ENCODE data around the gene RAD23A. TPM values are rescaled to one million over a fixed set of nuclear protein-coding genes. Genes with fewer than 3 reads are reported as not detected.

Gene RAD23A
- total RNA-seq, 1 donor from 2014 or later, result 42.6 TPM

DNA sequence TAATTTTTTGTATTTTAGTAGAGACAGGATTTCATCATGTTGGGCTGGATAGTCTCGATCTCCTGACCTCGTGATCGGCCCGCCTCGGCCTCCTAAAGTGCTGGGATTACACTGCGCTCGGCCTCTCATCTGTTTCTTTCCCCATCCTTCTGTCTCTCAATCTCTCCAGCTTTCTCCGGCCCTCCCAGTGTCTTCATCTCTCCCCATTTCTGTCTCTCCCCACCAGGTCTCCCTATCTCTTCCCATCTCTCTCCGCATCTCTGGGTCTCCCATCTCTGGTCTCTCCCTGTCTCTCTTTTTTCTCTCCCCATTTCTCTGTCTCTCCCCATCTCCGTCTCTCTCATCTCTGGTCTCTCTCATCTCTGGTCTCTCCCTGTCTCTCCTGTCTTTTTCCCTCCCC, 37.4 kb downstream of the RAD23A start:
- ATAC-seq, result no peak

DNA sequence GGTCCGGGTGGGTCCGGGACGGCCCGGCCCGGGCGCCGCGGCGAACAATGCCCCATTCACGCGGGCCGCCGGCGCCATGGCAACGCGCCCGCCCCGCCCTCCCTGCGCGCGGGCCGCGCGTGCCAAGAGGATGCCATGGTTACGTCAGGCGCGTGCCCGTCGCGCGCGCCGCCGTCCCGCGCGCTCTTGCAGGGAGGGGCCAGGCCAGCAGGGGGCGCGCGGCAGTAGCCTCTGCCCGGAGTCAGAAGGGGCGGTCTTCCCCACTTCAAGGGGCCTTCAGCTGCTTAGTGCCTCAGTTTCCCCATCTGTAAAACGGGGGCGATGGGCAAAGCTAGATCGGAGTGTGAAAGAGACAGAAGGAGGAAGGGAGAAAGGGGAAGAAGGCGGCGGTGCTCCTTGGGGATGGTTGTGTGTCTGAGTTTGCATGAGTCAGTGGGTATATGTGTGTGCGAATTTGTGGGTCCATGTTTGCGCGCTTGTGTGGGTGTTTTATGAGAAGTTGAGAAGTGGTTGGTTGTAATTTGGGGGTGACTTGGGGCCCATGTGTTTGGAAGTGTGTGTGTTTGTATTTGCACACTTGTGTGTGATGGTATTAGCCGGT, 38.0 kb downstream of the RAD23A start:
- ATAC-seq, result peak; percentile 97
- DNase-seq (ENCODE audit: low spot score), result peak; percentile 82

More for the DNA sequence above, 37.4 kb downstream of the RAD23A start:
- DNase-seq (ENCODE audit: low spot score), result no peak

DNA sequence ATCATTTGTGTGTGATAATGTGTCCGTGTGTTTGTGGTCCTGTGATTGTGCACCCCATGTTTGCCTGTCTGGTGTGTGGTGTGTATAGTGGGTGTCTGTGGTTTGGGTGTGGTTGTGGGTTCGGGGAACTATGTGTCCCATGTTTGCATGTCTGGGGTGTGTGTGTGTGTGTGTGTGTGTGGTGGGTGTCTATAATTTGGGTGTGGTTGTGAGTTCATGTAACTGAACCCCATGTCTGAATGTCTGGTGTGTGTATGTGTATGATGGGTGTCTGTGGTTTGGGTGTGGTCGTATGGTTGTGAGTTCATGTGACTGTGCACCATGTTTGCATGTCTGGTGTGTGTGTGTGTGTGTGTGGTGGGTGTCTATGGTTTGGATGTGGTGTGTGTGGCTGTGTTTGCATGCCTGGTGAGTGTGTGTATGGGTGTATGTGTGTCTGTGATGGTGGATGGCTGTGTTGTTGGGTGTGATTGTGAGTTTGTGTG, 38.5 kb downstream of the RAD23A start:
- ATAC-seq (no peak), DNase-seq (ENCODE audit: low spot score) (no peak)

DNA sequence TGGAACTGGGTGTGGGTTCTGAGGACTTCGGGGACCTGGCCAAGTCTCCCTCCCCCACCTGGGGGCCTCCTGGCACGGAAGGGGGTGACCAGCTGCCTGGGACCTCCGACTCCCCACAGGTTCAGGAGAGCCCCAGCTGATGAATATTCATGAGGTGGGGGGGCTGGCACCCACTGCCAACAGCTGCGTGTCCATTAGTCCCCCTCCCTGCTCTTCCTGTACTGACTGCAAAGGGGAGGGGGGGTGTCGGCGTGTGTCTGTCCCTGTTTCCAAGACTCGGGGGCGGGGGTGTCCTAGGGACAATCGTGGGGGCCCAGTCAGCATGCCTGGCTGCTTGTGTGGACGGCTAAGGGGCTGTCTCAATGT, 39.0 kb downstream of the RAD23A start:
- no peak for DNase-seq (ENCODE audit: low spot score)
- ATAC-seq, result no peak

DNA sequence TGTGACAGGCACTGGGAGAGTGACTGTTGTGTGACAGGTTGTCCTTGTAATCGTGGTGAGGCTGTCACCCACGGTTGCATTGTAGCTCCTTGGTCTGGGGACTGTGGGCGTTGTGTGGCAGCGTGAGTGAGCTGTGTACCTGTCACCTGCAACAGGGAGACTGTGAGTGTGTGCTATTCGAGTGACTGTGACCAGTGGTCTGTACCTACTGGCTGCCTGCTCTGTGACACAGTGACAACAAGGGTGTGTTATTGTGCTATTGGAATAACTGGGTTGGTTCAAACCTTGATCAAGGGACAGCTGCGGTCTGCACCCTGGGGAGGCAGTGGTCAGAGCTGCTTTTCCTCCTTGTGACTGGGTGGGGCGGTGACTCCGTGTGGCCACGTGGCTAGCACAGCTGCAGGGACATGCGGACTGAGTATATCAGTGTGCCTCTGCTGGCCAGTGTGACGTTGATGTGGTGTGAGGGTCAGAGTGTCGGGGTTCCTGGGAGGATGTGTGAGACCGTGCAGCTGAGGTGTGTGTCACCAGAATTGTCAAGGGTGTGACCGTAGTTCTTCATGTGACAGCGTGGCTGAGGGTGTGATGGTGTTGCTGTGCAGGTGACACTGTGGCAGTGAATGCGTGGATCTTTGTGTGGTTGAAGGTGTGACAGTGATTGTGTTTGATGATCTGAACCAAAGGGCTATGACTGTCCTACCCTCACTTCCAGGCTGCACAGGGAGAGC, 39.6 kb downstream of the RAD23A start:
- DNase-seq (ENCODE audit: low spot score) (no peak), ATAC-seq (peak; percentile 49)

DNA sequence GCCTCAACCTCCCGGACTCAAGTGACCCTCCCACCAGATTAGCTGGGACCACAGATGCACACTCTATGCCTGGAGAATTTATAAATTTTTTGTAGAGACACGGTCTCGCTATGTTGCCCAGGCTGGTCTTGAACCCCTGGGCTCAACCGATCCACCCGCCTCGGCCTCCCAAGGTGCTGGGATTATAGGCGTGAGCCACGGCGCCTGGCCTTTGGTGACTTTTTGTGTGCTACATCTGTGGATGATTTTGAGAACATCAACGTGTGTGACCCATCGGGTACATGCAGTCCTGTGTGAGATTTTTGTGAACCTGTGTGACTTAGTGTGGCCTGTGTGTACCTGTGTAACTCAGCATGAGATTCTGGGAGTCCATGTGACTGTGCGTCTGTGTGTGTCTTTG, 41.1 kb downstream of the RAD23A start:
- DNase-seq (ENCODE audit: low spot score), result no peak
- no peak for ATAC-seq

DNA sequence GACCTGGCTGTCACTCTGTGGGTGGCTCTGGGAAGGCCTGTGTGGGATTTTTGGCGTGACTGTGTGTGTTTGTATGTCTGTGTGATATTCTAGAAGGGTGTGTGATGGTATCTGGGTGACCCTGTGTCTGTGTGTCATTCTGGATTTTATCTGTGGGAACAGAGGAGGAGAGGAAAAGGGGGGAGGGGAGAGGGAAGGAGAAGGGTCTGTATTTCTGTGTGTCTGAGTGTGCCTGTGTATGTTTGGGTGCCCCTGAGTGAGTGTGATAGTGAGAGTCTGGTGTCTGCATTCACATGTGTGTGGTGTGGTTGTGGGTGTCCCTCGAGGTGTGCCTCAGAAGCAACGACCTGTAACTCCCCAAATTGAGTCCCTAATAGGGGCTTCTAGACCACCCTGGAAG, 41.5 kb downstream of the RAD23A start:
- DNase-seq (ENCODE audit: low spot score) (no peak), ATAC-seq (no peak)

DNA sequence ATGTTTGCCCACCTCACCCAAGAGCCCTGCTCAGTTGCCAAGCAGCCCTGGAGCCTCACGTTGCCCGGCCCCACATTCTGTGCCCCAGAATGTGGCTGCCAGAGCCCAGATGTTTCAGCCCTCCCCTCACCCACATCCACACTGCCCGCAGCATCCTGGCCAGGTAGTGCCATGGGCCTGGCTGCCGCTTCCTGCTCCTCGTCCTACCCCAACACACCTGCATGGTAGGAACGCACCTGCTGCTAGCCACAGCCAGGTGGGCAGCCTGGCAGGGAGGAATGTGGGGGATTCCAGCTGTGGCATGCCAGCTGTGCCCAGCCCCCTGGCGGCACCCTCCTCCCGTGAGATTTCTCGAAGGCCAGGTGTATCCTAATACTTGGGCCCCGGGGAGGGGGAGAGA, 42.1 kb downstream of the RAD23A start:
- DNase-seq (ENCODE audit: low spot score), result no peak
- no peak for ATAC-seq

DNA sequence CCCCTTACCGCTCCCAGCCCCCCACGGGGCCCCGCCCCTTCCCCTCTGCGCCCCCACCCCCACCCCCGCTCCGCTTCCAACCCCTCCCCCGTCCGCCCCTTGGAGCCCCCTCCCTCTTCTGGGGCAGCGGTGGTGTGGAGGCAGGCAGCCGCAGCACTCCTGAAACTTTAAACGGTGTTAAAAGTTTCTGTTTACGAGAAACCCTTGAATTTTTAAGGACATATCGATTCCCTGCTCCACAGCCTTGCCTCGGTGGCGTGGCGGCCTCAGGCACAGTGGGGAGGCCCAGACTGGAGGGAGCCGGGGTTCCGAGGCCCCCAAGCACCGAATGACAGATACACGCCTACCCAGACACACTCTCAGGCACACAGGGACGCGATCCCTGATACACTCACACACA, 44.8 kb downstream of the RAD23A start:
- no peak for ATAC-seq
- DNase-seq (ENCODE audit: low spot score), result no peak

DNA sequence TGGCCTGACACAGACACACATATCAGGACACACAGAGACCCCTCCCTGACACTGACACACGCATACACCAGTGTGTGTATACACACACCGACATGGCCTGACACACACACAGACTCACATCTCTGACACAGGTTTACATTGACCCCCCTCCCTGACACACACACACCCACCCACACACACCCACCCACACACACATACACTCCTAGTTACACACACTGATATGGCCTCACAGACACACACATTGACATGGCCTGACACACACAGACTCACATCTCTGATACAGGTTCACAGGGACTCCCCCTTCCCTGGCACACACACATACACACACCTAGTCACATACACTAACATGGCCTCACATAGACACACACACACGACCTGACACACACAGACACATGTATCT, 45.2 kb downstream of the RAD23A start:
- no peak for DNase-seq (ENCODE audit: low spot score)
- ATAC-seq, result no peak

DNA sequence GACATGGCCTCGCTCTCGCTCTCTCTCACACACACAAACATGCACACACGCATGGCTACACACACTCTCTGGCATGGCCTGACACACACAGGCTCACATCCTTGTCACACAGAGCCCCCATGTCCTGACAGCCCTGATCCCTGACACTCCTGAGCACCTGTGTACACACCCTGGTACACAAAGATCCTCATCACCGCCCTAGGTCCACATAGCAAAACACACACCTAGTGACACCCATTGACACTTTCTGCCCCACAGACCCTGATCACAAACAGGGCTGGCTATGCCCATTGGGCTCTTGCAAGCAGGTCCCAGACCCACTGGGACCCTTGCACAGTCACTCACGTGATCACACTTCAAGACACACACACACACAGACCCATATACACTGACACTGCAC, 45.6 kb downstream of the RAD23A start:
- ATAC-seq (no peak), DNase-seq (ENCODE audit: low spot score) (no peak)

DNA sequence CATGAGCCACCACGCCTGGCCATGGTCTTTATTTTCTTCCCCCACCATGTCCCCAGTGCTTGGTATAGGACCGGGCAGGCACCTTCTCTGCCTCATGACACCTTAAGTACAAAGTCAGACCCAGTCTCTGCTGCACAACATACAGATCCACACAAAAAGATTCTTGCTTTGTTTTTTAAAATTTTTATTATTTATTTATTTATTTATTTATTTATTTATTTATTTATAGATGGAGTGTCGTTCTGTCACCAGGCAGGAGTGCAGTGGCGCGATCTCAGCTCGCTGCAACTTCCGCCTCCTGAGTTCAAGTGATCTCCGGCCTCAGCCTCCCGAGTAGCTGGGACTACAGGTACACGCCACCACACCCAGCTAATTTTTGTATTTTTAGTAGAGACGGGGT, 47.1 kb downstream of the RAD23A start:
- DNase-seq (ENCODE audit: low spot score), result no peak
- ATAC-seq, result no peak

DNA sequence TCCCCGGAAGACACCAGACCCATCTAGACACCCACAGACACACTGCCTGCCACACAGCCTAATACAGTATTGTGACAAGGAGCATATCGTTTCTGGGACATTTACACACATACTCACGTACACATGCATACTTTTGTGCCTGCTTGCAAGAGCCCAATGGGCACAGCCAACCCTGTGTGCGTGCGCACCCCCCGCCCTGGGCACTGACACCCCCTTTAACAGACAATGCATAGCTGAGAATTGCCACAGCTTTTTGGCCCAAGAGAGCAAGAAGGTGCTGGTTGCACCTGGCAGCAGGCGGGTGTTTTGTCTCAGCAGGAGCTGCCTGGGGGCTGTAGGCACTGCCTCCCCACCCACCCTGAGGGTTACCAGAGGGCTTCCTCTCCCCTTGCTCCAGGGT, 47.9 kb downstream of the RAD23A start:
- ATAC-seq (no peak), DNase-seq (ENCODE audit: low spot score) (no peak)

DNA sequence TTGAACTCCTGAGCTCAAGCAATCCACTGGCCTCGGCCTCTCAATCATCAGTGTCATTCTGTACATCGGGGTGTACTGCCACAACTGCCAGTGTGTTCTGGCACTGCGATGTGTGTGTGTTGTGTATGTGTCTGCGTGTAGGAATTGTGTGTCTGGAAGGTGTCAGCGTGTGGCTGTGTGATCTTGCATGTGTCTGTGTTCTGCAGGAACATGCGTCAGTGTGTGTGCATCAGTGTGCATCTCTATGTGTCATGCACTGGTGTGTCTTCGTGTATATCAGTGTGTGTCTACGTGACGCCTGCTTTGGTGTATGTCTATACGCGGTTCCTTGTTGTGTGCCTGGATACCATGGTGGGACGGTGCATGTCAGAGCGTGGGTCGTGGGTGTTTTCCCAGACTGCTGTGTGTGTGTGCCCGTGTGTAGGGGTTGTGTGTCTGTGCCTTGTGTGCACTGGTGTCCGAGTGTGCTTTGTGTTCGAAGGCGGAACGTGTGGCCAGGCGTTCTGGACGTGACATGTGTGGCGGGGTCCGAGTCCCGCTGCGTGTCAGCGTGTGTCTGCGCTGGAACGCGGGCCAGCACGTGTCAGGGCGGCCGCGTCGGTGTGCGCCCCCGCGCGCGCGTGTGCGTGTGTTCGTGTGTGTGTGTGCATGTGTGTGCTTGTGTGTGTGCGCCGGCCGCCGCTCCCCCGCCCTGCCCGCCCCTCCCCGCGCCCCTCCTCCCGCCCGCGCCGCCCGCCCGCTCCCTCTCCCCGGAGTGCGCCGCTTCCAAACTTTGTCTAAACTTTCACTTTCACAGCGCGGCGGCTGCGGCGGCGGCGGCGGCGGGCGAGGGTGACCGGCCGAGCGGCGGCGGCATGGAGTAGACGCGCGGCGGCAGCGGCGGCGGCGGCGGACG, 49.3 kb downstream of the RAD23A start, which contains the start of gene NFIX:
TSS of gene NFIX (plus strand) at position 775 of the 895 bp plus-strand sequence. CDS start 363 bp downstream, outside the sequence.
- ATAC-seq, result peak; percentile 72
- DNase-seq (ENCODE audit: low spot score), result peak; percentile 80

DNA sequence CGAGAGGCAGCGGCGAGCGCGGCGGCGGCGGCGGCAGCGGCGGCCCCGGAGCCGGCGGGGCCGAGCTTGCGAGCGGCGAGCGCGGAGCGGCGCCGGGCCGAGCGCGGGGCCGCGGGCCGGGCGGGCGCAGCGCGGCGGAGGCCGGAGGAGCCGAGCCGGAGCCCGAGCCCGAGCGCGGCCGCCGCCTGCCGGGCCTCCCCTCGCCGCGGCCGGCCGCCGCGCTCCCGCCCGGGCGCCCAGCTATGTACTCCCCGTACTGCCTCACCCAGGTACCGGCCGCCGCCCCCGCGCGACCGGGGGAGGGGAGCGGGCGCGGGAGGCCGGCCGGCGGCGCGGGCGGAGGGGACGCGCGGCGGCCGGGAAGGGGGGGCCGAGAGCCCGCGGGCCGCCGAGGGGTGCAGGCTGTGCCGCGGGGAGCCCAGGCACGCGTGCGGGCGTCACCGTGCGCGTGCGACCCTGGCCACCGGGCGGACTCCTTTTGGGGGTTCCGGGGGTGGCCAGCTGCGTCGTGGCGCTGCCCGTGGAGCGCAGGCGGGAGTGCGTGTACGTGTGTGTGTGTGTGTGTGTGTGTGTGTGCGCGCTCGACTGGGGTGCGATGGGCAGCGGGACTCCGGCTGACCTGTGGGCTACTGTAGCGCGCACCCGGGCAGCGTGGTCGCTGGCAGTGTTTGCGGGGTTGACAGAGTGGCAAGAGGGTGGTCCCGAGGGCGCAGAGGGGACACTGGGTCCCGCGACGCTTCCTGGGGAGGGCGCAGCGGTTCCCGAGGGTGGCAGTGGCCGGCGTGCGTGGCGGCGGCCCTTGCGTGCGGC, 50.1 kb downstream of the RAD23A start:
- ATAC-seq, result peak; percentile 62
- DNase-seq (ENCODE audit: low spot score), result peak; percentile 63

DNA sequence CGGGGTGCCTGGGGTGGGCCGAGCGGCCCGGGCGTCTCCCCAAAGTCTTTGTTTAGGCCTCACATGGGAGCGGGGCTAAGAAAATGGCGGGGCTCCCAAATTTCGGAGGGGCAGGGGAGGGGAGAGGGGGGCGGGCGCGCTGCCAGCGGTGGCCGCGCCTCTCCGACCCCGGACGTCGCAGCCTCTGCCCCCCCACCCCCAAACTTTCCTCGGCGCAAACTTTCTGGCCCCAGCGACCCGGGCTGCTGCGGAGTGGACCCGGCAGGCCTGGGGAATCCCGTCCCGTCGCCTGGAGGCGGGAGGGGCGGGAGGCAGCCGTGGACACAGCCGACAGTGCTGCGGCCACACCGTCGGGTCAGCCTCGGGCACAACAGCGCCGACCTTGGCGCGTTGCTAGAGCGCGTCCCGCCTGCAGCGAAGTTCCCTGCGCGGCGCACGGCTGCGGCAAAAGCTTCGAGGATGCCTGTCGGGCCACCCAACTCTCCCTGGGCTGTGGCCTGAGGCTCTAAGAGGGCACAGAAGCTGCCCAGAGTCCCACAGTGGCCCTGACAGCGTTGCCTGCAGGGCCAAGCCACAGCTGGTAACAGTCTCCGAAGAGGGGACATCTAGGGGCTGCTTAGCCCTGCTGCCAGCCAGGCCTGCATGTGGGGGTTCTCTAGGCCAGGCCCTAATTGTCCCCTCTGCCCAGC, 50.9 kb downstream of the RAD23A start:
- DNase-seq (ENCODE audit: low spot score) (peak; percentile 65), ATAC-seq (peak; percentile 75)

DNA sequence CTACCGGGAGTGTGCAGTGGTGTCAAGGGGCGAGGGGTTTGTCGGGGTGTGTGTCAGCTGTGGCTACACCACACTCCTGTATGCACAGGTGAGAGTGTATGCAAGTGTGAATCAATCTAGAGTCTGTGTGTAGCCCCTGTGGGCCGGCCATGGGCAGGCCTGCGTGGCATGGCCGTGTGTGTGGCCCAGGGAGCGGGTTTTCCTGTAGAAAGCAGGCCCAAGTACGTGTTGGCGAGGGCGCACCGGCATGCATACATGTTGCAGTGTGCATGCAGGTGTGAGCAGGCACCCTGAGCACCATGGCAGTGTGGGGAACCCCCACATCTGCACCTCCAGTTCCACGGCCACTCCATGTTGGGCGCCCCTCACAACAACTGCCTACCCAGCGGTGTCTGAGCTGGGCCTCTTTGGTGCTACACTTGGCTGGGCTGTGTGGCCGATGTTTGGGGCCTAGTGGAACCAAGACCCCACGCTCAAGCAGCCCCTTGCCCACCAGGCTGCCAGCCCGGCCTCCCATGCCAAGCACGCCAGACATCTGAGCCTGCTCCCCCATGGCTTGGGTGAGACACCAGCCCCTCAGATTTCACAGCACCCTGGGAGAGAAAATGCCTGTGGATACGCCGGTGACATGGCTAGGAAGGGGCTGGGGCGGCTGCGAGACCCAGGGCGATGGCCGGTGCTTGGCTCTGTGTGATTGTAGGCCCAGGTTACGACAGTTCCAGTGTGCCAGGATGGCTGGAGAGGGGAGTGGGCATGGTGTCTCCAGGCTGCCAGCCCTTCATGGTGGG, 51.7 kb downstream of the RAD23A start:
- DNase-seq (ENCODE audit: low spot score) (no peak), ATAC-seq (no peak)

DNA sequence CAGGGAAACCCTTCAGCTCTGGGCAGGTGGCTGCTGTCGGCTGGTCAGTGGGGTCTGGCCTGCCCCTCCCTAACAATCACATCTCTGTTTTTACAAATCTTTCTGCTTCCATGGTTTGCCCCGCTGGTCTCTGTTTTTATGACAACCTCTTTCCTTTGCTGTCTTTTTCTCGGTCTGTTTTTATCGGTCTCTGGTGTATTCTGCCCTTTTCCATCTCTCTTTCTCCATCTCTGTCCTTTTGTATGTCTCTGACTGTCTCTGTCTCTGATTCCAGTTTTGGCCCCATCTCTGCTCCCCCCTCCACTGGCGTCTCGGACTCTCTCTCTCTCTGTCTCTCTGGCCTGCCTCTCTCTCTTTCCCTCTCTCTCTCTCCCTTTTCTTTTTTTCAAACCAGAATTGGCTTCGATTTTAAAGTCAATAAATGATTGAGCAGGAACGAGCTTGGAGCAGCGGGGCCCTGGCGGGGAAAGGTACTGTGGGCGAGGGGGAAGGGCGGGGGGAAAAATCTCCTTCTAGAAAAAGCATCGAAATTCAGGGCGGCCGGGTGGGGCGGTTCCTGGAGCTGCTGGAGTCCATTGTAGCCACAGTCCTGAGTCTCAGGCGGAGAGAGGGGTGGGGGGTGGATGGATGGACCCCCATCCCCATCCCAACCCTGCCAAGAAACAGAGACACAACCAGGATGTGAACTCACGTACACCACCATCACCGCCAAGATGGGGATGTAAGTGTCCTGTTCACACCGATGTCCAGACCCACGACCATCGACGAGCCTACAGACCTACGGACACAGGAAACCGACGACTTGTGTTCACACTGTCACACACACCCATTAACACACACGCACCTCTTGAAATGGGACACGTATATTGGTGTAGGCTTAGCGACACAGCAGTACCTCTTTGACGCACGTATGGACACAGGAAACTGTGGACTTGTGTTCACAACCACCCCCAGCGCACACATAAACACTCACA, 52.6 kb downstream of the RAD23A start:
- ATAC-seq (no peak), DNase-seq (ENCODE audit: low spot score) (no peak)

Data from left lobe of liver (tissue), 2 donors.